Liver (tissue), 9 donors: ENCODE measurements around the gene SH2D7. TPM values are rescaled to one million over a fixed set of nuclear protein-coding genes. Genes with fewer than 3 reads are reported as not detected.

Experiments
- DNase-seq: peaks from one replicate; pipeline ENCODE4 v3.0.0-alpha.2; 2017; ENCODE audit warnings: low spot score
- H3K27ac ChIP-seq, 2 donors: one replicate each; pipeline ENCODE4 v1.7.0; 2013; ENCODE audit warnings: inconsistent platforms in 2 of 2, low read length in 2 of 2, control low read depth in 1 of 2, low read depth in 1 of 2, mild to moderate bottlenecking in 1 of 2
- H3K27me3 ChIP-seq, 4 donors: one replicate each; pipeline versions ENCODE4 v1.6.1 to v1.7.0; 2013; ENCODE audit warnings: low read length in 3 of 4, inconsistent platforms in 1 of 4, mild to moderate bottlenecking in 1 of 4, moderate library complexity in 1 of 4; ENCODE audit not compliant: control insufficient read depth in 4 of 4, insufficient read depth in 4 of 4
- H3K36me3 ChIP-seq, 4 donors: one replicate each; pipeline versions ENCODE4 v1.6.1 to v1.7.0; 2013; ENCODE audit warnings: low read length in 3 of 4, mild to moderate bottlenecking in 3 of 4, low read depth in 1 of 4, moderate library complexity in 1 of 4; ENCODE audit not compliant: control insufficient read depth in 4 of 4, insufficient read depth in 3 of 4
- H3K4me1 ChIP-seq, 4 donors: one replicate each; pipeline versions ENCODE4 v1.6.1 to v1.7.0; 2013; ENCODE audit warnings: low read length in 3 of 4, mild to moderate bottlenecking in 3 of 4, moderate library complexity in 1 of 4; ENCODE audit not compliant: control insufficient read depth in 4 of 4, insufficient read depth in 4 of 4
- H3K4me3 ChIP-seq, 3 donors: one replicate each; pipeline versions ENCODE4 v1.6.1 to v1.7.0; 2013; ENCODE audit warnings: low read length in 3 of 3, control low read depth in 1 of 3, low read depth in 1 of 3, mild to moderate bottlenecking in 1 of 3
- H3K9ac ChIP-seq, 2 donors: one replicate each; pipeline ENCODE4 v1.7.0; 2013; ENCODE audit warnings: low read length in 2 of 2, mild to moderate bottlenecking in 2 of 2, moderate library complexity in 2 of 2, control low read depth in 1 of 2, low read depth in 1 of 2
- H3K9me3 ChIP-seq, 4 donors: one replicate each; pipeline versions ENCODE4 v1.6.1 to v1.7.0; 2013; ENCODE audit warnings: low read length in 3 of 4; ENCODE audit not compliant: control insufficient read depth in 4 of 4
- CTCF ChIP-seq: fragments of 150-350 bp; IDR thresholded peaks from 2 replicates; pipeline ENCODE4 v1.5.1; 2017; ENCODE audit warnings: improper control_type of control experiment, low read depth, low read length; ENCODE audit not compliant: missing input control
- EGR1 ChIP-seq, 2 donors: IDR thresholded peaks; 2 replicates each; pipeline ENCODE4 v1.6.1; 2016 to 2018; ENCODE audit warnings: antibody characterized with exemption in 2 of 2, low read depth in 2 of 2
- FOXA1 ChIP-seq: IDR thresholded peaks from 2 replicates; pipeline ENCODE4 v1.6.1; 2016; ENCODE audit warnings: antibody characterized with exemption
- FOXA2 ChIP-seq: IDR thresholded peaks from 2 replicates; pipeline ENCODE4 v1.6.1; 2016; ENCODE audit warnings: antibody characterized with exemption
- GABPA ChIP-seq, 2 donors: IDR thresholded peaks in 1 of 2; conservative IDR thresholded peaks in 1 of 2; 2 replicates each; pipeline ENCODE4 v1.6.1; 2016; ENCODE audit warnings: antibody characterized with exemption in 2 of 2, mild to moderate bottlenecking in 1 of 2, moderate library complexity in 1 of 2
- HNF4A ChIP-seq, 2 donors: conservative IDR thresholded peaks; 2 replicates each; pipeline ENCODE4 v1.6.1; 2016; ENCODE audit warnings: antibody characterized with exemption in 2 of 2, mild to moderate bottlenecking in 2 of 2
- HNF4G ChIP-seq: IDR thresholded peaks from 2 replicates; pipeline ENCODE4 v1.6.1; 2016; ENCODE audit warnings: antibody characterized with exemption
- JUND ChIP-seq, 2 donors: IDR thresholded peaks; 2 replicates each; pipeline ENCODE4 v1.6.1; 2016; ENCODE audit warnings: antibody characterized with exemption in 2 of 2
- MAX ChIP-seq: IDR thresholded peaks from 2 replicates; pipeline ENCODE4 v1.6.1; 2016; ENCODE audit warnings: antibody characterized with exemption
- NR2F2 ChIP-seq: IDR thresholded peaks from 2 replicates; pipeline ENCODE4 v1.6.1; 2016; ENCODE audit warnings: antibody characterized with exemption
- RXRA ChIP-seq, 2 donors: IDR thresholded peaks; 2 replicates each; pipeline ENCODE4 v1.6.1; 2017 to 2018; ENCODE audit warnings: antibody characterized with exemption in 2 of 2, mild to moderate bottlenecking in 1 of 2
- SP1 ChIP-seq: IDR thresholded peaks from 2 replicates; pipeline ENCODE4 v1.6.1; 2018; ENCODE audit warnings: antibody characterized with exemption, mild to moderate bottlenecking
- TAF1 ChIP-seq: conservative IDR thresholded peaks from 2 replicates; pipeline ENCODE4 v1.6.1; 2016; ENCODE audit warnings: antibody characterized with exemption, mild to moderate bottlenecking
- YY1 ChIP-seq: IDR thresholded peaks from 2 replicates; pipeline ENCODE4 v1.6.1; 2016; ENCODE audit warnings: antibody characterized with exemption, mild to moderate bottlenecking
- ZBTB33 ChIP-seq: IDR thresholded peaks from 2 replicates; pipeline ENCODE4 v1.6.1; 2016; ENCODE audit warnings: antibody characterized with exemption
- WGBS: extraction: QIAGEN DNeasy Blood & Tissue Kit; methylation state at CpG from one replicate; pipeline ENCODE4 v1.1.7; 2013; 5-methylcytosine and 5-hydroxymethylcytosine counted together
- polyA plus RNA-seq, 2 donors: library from polyadenylated mRNA; stranded (reverse) in 1 of 2; unstranded in 1 of 2; fragments of 200-250 nt in 1 of 2; fragments of >200 nt in 1 of 2; fragmentation: Nextera tagmentation in 1 of 2; extraction: Ambion mirVana in 1 of 2; gene quantifications; one replicate each; pipeline versions ENCODE4 v1.2.1 to v1.2.3, GENCODE V29; 2013 to 2015
- total RNA-seq, 2 donors: library from RNA; depleted of rRNA; stranded (reverse); fragments of >200 nt; gene quantifications; one replicate each; pipeline ENCODE4 v1.2.3, GENCODE V29; 2014
- donor health status: healthy.
- donor health status: healthy.
- donor health status: healthy.
- donor health status: healthy.
- donor health status: healthy.

The SH2D7 gene
- total and polyA plus RNA-seq, 4 donors = not detected

- Histone ChIP-seq H3K9ac (no peak overlapping the region), H3K9me3 (no peaks in the 10 kb centered on the region), H3K36me3 (no peaks in the 10 kb centered on the region), H3K4me1 (no peaks in the 10 kb centered on the region), H3K4me3 (no peak overlapping the region), H3K27me3 (no peaks in the 10 kb centered on the region), H3K27ac (no peak overlapping the region)
- WGBS = 90% methylated on average over 11 of the region's 11 CpGs
- TF ChIP-seq TAF1 = no peak
- no peak for TF ChIP-seq EGR1 (IDR thresholded peaks at IDR 0.05; ENCODE audit: low read depth in 2 of 2)
- TF ChIP-seq MAX = no peak
- no peak for TF ChIP-seq FOXA2
- no peak for TF ChIP-seq YY1
- TF ChIP-seq RXRA (IDR thresholded peaks at IDR 0.05) = no peak
- no peak for TF ChIP-seq SP1
- TF ChIP-seq HNF4A (conservative IDR thresholded peaks at IDR 0.05) = no peak
- no peak for TF ChIP-seq NR2F2
- no peak for TF ChIP-seq JUND (IDR thresholded peaks at IDR 0.05)
- no peak for TF ChIP-seq HNF4G
- no peak for DNase-seq
Measured at GRCh38 chr15:78098131-78098755, 5.9 kb downstream of the SH2D7 start.

GRCh38 chr15:78100886-78101285, 8.5 kb downstream of the SH2D7 start:
- no peak overlapping the region for H3K4me3 ChIP-seq
- H3K27me3 ChIP-seq = no peaks in the 10 kb centered on the region
- TF ChIP-seq FOXA1 = no peak
- TF ChIP-seq GABPA (IDR thresholded peaks at IDR 0.05 in 1 of 2, conservative IDR thresholded peaks at IDR 0.05 in 1 of 2) = no peak
- no peak overlapping the region for H3K9ac ChIP-seq
- WGBS = 94% methylated on average over 2 of the region's 2 CpGs
- no peak for DNase-seq
- H3K9me3 ChIP-seq = no peaks in the 10 kb centered on the region
- no peak overlapping the region for H3K27ac ChIP-seq
- peaks cover 0 to 3% (median 0%) of the 10 kb centered on the region in 4 donors for H3K4me1 ChIP-seq
- H3K36me3 ChIP-seq = no peaks in the 10 kb centered on the region

DNA sequence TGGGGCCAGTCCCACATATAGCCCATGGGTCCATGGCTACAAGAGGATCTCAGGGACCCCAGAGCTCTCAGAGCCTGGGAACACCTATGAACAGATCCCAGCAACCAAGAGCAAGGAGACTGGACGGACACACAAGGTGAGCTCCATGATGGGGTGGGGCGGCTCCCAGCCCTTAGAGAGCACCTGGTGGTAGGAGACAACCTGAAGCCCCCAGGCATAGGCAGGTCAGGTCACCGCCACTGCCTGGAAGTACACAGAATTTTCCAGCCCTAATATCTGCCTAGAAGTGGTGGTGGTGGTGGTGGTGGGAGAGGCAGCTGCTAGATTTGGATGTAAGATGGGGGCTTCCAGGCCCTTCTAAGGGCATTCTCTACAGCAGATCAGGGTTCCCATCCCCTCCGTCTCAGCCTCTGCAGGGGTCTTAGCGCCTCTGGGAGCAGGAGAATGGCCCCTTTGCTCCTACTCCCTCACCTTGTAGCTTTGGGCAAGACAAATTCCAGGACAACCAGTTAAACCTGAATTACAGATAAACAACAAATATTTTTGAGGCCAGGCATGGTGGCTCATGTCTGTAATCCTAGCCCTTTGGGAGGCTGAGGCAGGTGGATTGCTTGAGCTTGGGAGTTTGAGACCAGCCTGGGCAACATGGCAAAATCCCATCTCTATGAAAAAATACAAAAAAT, 9.2 kb downstream of the SH2D7 start:
- no peak overlapping the region for H3K27ac ChIP-seq
- TF ChIP-seq HNF4G (no peak), JUND (IDR thresholded peaks at IDR 0.05) (no peak), ZBTB33 (no peak), GABPA (IDR thresholded peaks at IDR 0.05 in 1 of 2, conservative IDR thresholded peaks at IDR 0.05 in 1 of 2) (no peak), CTCF (no peak), TAF1 (no peak), YY1 (no peak)
- 98% methylated on average over 5 of the region's 5 CpGs for WGBS
- no peaks in the 10 kb centered on the region for H3K36me3 ChIP-seq
- H3K9ac ChIP-seq = no peak overlapping the region
- no peaks in the 10 kb centered on the region for H3K27me3 ChIP-seq
- no peaks in the 10 kb centered on the region for H3K9me3 ChIP-seq
- no peak overlapping the region for H3K4me3 ChIP-seq
- no peak for DNase-seq
- H3K4me1 ChIP-seq = peaks cover 0 to 3% (median 0%) of the 10 kb centered on the region in 4 donors
